Activated CD4-positive, CD25-positive, alpha-beta regulatory T cell treated with anti-CD3 and anti-CD28 coated beads, Interleukin-2, amount 50 U/mL, for 72 hours (primary cell): ENCODE measurements around the gene MINDY3.
"Not testable (repeated sequence)": the region's sequence is repeated elsewhere in the genome, so short reads cannot be mapped to it uniquely, and the experiment has no call there.

Experiments used
- DNase-seq: peaks from one replicate; pipeline ENCODE4 v3.0.0; 2021

Gene MINDY3

DNA sequence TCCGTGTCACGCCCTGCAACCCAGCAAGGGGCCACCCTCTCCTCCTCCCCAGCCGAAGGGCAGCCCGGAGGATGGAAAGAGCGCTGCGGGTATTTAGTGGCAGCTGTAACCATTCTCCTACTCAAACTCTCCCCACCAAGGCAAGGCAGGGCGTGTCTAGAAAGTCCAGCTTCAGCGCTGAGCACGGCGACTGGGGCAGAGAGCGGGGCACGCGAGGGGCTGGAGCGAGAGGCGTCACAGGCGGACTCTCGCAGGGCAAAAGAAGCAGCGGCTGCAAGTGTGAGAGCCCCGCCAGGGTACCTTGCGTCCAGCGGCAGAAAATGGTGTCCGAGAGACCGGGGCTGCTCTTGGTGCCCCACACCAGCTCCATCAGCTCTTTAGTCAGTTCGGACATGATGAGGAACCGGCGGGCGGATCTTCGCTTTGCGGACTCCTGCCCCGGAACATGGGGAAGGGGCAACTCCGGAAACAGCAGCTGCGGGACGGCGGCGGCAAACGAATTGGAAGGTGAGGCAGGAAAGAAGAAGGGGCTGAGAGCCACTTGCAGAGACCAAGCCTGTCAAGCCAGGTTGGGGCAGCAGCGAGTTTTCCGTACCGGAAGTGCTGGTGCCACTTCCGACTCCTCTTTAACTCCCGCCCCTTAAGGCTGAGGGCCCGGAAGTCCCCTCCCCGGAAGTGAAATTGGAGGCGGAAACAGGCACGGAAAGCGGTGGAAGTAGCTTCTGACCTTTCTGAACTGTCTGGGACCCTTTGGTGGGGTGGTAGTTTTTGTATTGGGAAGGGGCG is at the start of gene MINDY3:
Gene MINDY3 (minus strand): TSS at position 602 of the 786 bp plus-strand sequence. CDS start 208 bp downstream, at position 394.
- DNase-seq: peak; percentile 79

DNA sequence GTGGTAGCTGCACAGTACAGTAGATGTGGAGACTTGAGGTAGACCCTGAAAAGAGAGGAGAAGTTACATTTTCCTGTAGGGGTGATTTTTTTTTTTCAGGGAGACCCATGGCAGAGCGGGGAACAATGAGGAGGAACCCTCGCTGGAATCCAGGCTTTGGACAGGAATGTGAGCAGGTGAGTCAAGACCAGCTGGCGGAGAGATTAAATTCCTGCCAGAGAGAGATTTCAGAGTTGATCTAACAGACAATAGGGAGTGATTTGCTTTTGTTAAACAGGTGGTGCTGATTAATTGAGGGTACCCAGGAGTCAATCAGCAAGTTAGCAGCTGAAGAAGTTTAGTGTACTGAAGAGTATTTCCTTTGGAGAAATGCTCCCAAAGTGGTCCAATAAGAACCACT is 41.6 kb upstream of the MINDY3 start:
- no peak for DNase-seq

DNA sequence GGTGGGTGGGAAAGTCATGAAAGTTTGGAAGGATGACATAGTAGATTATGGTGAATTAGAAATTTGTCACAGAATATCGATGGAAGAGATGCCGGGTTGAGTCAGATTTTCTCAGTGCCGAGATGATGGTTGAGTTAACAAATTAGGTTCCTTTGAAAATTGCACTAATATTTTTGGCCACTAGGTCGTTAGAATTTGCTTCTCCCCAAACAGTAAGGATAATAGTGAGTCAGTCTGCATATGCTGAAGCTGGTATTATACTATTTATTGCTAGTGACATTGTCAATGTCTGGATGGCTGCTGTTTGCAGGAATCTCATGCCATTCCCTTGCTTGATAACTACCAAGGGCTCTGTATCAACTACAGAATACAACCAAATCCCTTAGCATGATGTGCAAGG is 37.7 kb upstream of the MINDY3 start:
- DNase-seq: no peak

DNA sequence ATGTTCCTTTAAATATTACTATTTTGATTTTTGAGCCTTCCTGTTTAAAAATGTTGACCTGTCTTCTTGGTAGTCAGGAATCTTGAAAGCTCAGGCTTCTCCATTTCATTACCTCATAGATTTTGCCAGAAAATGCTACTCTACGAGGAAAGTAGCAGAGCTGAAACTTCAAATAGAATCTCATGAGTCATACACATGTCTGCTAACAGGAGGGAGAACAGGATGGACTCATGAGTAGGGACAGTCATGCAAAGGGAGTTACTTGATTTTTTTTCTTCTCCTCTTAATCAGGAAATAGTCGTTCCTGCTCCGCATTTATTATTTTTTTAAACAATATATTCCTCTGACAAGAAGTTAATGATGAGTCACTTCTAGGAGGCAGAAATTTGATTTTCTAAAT is 37.0 kb upstream of the MINDY3 start:
- no peak for DNase-seq

DNA sequence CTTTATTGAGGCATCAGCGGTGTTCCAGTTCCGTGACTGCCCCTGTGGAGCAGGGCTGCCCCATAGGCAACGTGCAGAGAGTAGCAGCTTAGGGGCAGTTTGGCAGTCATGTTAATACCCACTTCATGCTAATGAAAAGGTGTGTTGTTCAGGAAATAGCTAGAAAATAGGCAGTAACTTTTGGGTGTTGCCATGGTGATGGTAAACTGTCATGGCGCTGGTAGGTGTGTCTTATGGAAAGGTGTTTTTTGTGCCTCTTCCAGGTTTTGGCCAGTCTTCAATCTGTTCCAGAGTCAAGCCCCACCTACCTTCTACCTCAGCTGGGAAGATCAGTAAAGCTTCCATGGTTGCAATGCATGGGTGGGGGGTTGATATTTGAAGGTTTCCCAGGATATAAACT is 36.3 kb upstream of the MINDY3 start:
- DNase-seq: no peak

DNA sequence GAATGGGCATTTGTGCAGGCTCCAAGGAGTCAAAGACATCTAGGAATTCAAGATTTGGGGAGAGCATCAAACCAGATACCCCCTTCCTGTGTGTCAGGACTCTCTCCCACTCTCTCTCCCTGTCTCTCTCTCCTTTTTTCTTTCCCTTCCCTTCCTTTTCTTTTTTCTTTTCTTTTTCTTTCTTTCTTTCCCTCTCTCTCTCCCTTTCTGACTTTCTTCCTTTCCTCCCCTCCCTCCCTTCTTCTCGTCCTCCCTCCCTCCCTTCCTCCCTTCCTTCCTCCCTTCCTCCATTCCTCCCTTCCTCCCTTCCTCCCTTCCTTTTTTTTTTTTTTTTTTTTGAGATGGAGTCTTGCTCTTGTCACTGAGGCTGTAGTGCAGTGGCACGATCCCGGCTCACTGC is 24.1 kb upstream of the MINDY3 start:
- no peak for DNase-seq

DNA sequence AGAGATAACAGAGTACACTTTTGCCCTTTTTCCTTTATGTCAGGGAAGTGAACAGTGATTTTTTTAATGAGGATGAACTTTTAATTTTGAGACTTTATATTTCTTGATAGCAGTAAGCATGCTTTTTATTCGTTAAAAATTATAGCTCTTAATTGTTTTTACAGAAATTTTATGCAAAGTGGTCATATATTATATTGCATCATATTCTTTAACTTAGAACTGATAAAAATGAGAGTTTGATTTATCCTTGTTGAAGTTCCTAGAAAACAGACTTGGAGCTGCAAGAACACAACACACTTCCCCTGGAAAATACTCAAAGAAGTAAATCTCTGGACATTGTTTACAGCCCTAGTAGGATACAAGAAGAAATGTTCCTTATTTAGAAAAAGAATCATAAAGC is 21.2 kb upstream of the MINDY3 start:
- DNase-seq: no peak

DNA sequence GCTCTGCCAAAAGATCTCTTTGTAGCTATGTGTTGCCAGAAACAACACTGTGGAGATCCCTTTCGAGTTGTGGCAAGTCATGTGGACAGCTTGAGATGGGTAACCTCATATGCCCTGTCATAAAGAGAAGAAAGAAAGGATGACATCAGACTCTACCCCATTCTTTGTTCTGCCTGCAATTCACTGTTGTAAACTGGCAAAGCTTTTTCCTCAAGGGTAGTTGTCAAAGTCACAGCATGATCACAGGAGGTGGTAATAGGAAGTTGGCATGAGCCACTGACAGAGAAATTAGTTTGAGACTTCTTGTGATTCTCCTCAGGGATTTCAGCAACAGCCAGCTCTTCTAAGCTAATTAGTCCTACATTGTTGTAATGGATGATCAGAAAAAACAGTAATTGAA is 19.4 kb upstream of the MINDY3 start:
- DNase-seq: no peak

DNA sequence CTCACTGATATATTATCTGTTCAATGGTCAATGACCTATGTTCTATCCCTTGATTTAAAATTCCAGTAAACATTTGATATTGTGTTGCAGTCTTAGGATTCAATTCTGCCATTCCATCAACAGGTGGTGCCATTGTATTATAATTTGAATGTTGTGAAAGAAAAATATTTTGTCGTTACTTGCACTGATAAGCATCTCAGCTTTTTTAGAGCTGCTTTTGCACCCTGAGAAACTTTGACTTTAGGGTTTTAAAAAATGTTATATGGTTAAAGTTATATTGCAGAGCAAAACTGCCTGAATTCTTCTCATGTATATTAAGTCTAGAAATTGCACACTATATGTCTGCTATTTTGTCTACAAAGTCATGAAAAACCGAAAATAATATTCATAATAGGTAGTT is 18.8 kb upstream of the MINDY3 start:
- DNase-seq: no peak

DNA sequence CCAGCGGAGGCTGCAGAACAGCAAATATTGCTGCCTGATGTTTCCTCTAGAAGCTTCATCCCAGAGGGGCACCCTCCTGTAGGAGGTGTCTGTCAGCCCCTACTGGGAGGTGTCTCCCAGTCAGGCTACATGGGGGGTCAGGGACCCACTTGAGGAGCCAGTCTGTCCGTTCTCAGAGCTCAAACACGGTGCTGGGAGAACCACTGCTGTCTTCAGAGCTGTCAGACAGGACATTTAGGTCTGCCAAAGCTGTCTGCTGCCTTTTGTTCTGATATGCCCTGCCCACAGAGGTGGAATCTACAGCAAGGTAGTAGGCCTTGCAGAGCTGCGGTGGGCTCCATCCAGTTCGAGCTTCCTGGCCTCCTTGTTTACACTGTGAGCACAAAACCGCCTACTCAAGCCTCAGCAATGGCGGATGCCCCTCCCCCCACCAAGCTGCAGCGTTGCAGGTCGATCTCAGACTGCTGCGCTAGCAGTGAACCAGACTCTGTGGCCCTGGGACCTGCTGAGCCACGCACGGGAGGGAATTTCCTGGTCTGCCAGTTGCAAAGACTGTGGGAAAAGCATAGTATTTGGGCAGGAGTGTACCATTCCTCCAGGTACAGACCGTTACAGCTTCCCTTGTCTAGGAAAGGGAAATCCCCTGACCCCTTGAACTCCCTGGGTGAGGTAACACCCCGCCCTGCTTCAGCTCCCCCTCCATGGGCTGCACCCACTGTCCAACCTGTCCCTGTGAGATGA is 17.7 kb upstream of the MINDY3 start:
- DNase-seq: no peak

DNA sequence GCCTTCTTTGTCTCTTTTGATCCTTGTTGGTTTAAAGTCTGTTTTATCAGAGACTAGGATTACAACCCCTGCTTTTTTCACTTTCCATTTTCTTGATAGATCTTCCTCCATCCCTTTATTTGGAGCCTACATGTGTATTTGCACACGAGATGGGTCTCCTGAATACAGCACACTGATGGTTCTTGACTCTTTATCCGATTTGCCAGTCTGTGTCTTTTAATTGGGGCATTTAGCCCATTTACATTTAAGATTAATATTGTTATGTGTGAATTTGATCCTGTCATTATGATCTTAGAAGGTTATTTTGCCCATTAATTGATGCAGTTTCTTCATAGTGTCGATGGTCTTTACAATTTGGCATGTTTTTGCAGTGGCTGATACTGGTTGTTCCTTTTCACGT is 16.0 kb upstream of the MINDY3 start:
- not testable (repeated sequence) for DNase-seq

DNA sequence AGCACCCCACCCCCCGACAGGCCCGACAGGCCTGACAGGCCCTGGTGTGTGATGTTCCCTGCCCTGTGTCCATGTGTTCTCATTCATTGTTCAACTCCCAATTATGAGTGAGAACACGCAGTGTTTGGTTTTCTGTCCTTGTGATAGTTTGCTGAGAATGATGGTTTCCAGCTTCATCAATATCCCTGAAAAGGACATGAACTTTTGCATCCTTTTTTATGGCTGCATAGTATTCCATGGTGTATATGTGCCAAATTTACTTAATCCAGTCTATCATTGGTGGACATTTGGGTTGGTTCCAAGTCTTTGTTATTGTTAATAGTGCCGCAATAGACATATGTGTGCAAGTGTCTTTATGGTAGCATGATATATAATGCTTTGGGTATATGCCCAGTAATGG is 12.3 kb upstream of the MINDY3 start:
- DNase-seq: not testable (repeated sequence)

DNA sequence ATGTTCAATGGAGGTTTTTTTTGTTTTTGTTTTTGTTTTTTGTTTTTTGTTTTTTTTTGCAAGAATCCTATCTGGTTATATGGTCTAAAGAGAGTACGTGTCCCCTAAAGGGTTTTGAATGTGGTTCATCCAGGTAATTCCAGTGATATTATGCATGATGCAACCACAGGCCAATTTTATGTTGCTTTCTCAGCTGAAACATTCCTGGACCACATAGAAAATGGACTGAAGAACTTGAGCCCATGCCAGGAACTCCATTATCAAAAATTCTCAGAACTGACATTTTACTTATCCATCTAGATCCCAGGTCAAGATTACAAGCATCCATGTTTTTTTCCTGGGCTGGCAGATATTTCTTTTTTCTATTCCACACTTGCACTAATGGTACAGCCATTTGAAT is 11.5 kb upstream of the MINDY3 start:
- no peak for DNase-seq

DNA sequence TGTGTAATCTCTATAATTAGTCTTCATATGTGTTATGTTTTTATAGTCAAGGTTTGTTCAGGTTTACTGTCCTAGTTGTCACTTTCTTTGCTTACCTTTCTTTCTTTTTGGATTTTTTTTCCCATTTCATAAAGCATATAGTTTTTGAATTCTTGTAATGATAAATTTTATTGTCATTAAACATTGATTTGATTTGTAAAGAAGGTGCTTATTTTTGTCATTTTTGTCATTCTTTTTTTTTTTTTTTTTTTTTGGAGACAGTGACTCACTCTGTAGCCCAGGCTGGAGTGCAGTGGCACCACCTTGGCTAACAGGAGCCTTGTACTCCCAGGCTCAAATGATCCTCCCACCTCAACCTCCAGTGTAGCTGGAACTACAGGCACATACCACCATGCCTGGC is 9.6 kb upstream of the MINDY3 start:
- no peak for DNase-seq

DNA sequence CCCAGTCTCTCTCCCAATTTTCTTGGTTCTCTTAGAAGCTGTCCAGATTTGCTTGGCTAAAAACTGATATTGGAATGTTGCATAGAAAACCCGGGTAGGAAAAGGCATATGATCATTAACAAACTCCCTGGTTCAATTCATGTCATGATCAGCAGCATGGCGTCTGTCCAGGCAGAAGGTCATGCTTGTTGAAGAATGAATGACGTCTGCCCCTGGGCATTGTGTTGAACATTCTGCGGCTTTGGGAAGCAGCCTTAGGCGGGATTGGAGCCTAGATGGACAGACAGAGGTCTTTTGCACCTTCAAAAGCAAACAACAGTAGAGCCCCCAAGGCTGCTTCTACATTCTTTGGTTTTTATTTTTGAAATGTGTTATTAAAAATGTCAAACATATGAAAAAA is 7.7 kb upstream of the MINDY3 start:
- DNase-seq: no peak

DNA sequence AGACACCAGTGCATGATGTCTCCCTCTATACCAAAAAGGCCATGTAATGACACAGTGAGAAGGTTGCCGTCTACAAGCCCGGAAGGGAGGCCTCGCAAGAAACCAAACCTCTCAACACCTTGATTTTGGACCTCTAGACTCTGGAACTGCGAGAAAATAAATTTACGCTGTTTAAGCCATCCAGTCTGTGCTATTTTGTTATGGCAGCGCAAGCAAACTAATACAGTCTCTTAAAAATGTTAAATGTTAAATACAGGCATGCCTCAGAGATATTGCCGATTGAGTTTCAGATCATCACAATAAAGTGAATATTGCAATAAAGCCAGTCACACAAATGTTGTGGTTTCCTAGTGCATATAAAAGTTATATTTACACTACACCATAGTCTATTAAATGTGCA is 5.0 kb upstream of the MINDY3 start:
- no peak for DNase-seq

DNA sequence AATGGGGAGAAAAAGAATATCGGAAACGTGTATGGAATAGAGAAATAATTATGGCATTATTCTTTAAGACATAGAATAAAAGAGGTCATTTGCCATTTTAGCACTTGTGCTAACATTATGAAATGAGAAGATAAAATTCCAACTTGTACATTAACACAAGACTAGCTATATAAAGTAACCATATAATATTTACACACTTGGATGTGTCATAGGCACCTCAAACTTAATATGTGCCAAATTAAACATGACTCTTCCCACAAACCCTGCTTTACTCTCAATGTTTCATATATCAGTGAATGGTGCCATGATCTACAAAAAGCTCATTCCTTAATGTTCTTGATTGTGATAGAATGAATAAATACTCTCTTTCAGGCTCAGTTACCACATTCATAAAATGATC is 4.1 kb upstream of the MINDY3 start:
- no peak for DNase-seq

DNA sequence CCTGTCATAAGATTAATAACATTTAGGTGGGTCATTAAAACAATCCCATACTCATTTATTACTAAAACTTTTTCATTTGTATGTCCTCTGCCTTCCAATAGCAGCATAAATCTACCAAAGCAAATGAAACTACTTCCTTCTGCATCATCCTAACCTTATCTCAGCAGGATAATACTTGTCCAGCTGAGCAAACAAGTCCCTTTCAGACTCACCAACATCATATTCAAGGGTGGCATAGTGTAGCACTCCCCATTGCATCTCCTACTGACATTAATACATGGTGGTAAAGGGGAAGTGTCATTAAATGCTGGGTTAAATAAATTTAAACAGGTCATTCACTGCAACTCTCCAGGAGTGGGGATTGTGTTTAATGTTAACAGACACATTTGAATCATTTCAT is 3.4 kb upstream of the MINDY3 start:
- DNase-seq: no peak

DNA sequence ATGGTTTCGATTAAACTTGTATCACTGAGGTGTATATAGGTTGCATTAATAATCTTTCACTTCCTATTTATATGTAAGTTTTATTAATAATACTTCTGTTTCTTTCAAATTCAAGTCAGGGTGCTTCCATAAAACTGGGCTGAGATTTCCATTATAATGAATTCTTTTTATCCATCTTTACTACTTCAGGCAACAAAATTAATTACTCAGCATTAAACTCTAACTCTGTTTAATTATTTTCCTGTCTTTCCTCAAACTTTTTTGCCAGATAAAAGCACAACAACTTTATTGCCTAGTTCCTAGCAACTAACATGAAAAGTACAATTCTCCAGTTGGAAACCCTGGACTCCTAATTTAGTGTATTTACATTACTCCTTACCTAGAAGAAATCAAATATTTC is 3.0 kb upstream of the MINDY3 start:
- DNase-seq: no peak

DNA sequence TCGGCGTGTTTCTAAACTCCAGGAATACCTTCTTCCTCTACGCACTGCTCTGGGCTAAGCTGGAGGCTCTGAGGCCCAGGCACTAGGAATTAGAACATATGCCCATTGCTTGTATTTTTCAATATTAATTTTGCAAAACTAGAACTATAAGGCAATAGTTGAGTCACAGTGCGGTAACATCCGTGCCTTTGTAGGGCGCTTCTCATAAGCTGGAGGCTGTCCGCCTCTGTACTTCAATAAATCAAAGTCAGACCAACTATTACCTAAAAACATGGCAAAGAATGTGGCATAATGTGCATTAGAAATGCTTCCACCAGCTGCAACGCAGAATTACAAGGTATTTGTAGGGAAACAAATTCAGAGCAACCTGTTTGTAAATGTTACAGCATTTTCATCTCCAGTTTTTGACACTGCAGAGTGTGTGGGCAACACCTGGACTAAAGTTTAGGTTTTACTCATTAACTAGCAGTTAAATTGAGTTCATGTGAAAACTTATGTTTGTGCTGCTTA is 440 bp upstream of the MINDY3 start:
- DNase-seq: no peak

DNA sequence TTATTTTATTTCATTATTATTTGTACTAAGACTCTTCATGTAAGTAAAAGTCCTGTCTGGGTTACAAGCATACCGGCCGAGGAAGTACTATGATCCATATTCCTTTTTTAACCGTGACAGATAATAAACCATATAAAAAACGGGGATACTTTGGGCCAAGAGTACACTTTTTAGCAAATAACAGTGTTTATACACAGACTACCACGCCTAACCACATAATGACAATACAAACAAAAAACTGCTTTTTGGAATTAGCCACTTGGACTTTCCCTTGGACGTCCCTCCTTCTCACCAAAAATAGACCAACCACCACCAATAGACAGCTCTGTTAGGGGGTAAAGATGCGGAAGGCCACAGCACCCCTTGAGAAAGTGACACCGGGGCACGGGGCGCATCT is 800 bp downstream of the MINDY3 start:
- no peak for DNase-seq

DNA sequence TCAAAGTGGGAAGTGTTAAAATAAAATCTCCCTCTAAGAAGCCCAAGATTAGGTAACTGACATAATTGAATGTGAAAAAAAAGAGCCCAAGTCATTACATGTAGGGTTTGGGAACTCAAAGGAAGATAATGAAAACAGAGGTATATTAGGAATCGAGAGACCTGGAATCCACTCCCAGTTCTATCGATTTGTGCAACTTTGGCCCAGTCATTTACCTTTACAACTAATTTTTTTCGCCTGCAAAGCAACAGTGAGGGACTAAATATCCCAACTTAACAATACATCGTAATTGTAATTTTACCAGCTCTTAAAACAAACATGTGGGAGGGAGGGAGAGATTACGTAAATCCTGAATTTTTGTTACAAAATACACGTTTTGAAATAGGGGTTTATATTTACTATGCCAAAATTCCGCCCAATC is 1.4 kb downstream of the MINDY3 start:
- no peak for DNase-seq

DNA sequence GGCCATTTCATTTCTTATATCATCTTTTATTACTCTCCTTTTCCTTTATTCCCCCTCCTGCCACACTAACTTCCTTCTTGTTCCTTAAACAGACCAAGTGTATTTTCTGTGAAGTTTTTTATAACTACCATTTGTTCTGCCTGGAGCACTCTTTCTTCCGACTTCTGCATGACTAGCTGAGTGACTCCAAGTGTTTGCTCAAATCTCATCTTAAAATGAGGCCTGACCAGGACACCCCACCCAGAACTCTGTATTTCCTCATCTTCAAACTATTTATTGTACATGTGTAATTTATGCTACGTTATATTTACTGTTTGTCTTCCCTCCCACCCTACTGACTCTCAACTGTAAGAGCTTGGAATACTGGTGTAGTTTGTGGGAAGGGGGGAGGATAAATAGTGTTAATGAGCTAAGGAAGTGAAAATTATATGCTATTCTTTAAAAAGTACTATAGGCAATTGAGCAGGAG is 3.2 kb downstream of the MINDY3 start:
- DNase-seq: no peak

DNA sequence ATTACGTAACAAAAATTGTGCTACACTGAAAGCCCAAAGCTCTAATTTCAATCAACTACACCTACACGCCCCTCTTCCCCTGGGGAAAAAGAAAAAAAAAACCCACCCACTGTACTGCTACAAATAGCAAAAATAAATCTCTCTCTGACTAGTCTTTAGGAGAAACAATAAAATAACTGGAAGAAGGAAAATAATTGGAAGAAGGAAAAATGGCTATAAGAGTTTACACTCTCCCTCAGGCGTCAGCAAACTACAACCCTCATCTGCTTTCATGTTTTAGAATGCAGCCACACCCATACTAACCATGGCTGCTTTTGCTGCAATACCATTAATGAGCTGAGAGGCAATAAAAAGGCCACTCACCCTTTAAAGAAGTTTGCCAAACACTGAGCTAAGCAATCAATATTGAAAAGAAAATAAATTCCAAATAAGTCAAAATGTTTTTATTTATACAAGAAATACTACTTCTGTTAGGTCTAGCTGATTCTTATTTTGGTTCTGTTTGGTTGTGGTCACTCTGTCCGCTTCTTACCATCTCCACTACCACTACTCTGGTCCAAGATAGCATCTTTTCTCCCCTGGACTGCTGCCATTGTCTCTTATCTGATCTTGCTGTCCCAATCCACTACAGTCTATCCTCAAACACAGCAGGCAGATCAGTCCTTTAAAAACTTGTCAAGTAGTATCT is 3.8 kb downstream of the MINDY3 start:
- DNase-seq: no peak
